Right lobe of liver (tissue), 4 donors: ENCODE data around the gene ADGRV1.

Experiments used
- CTCF ChIP-seq, 4 donors: fragments of 200-600 bp in 3 of 4; fragments of 450-650 bp in 1 of 4; IDR thresholded peaks; one replicate each; pipeline versions ENCODE4 v1.5.1 to v1.8.0; 2016 to 2022; ENCODE audit warnings: antibody characterized with exemption in 4 of 4, mild to moderate bottlenecking in 2 of 4
- POLR2A ChIP-seq: fragments of 450-650 bp; IDR thresholded peaks from one replicate; pipeline ENCODE4 v1.6.1; 2017; ENCODE audit warnings: antibody characterized with exemption, mild to moderate bottlenecking
- donor health status: DM: no; HTN: no; CAD: no.
- donor health status: DM: no; HTN: no; CAD: no.
- donor health status: DM: no; HTN: yes; CAD: no.

DNA sequence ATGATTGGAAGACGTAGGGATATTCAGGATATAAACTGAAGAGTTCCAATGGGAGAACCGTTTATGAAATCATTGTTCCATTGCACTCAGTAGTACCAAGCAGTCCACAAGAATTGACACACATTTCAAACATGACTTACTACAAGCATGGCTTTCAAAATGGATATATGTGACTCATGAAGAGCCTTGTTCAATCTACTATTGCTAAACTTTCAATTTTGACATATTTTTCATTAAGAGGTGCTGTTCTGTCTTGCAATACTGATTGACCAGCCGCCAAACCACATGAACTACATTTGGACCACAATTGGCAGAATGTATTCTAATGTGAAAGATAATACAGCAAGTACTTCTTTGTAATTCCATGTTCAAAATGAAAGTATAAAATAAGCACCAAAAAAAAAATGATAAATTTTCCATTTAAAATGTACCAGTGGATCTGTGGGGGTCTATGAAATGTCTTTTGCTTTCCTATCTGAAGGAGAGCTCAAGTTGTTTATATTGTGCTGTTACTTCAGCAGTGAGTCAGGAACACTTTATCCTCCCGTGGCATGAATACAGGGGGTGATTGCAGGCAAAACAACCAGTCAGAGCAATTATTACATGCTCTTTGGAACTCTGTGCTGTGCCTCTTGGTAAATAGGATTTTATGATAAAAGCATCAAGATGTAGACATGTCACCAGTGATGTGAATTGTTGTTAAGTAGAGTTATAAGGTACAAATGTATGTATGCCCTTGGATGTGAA, 458.5 kb downstream of the ADGRV1 start:
- TF ChIP-seq POLR2A (no peak), CTCF (IDR thresholded peaks at IDR 0.05) (no peak)
